ENCODE measurements around the gene GPR149. TPM values are rescaled to one million over a fixed set of nuclear protein-coding genes. Genes with fewer than 3 reads are reported as not detected.

Gene GPR149
- polyA plus RNA-seq, 1 donor from 2014 or later, result not detected

DNA sequence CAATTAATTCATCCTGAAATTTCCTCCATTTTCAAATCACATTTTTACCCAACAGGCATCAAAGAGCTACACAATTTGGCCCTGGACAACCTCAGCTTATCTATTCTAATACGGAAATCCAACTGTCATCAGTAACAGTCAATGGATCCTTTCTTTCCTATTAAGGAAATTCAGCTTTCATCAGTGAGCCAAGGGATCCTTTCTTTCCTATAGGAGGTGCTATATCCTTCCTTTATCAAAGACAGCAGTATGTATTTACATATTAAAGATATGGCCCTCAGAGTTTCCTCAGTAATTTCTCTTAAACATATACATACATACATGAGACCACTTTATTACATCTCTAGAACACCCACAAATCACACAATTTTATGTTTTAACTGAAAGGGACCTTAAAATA, 115.8 kb downstream of the GPR149 start:
- H3K4me1 Mint-ChIP-seq, result peaks cover 1 to 14% (median 6%) of the 10 kb centered on the region in 3 donors
- H3K4me3 Mint-ChIP-seq, result no peak overlapping the region
- H3K27ac Mint-ChIP-seq, result peak overlapping the region in 1 of 3 donors; percentile 44
- H3K36me3 Mint-ChIP-seq, result peaks cover 9% of the 10 kb centered on the region
- no peaks in the 10 kb centered on the region for H3K27me3 Mint-ChIP-seq
- no peaks in the 10 kb centered on the region for H3K9me3 Mint-ChIP-seq

- H3K27ac Mint-ChIP-seq, result no peak overlapping the region
- H3K27me3 Mint-ChIP-seq, result no peaks in the 10 kb centered on the region
- peaks cover 5 to 17% (median 6%) of the 10 kb centered on the region in 3 donors for H3K4me1 Mint-ChIP-seq
- no peaks in the 10 kb centered on the region for H3K9me3 Mint-ChIP-seq
- no peak overlapping the region for H3K4me3 Mint-ChIP-seq
- H3K36me3 Mint-ChIP-seq, result peaks cover 9% of the 10 kb centered on the region
Observed at GRCh38 chr3:154310840-154311239, 119.2 kb downstream of the GPR149 start.

GRCh38 chr3:154307363-154307762, 122.6 kb downstream of the GPR149 start:
- Mint-ChIP-seq H3K27me3 (no peaks in the 10 kb centered on the region), H3K9me3 (no peaks in the 10 kb centered on the region), H3K4me1 (peaks cover 8 to 11% (median 9%) of the 10 kb centered on the region in 3 donors), H3K36me3 (no peaks in the 10 kb centered on the region), H3K4me3 (no peak overlapping the region), H3K27ac (no peak overlapping the region)

GRCh38 chr3:154304936-154305335, 125.1 kb downstream of the GPR149 start:
- H3K36me3 Mint-ChIP-seq, result no peaks in the 10 kb centered on the region
- H3K4me3 Mint-ChIP-seq, result no peak overlapping the region
- H3K27me3 Mint-ChIP-seq, result no peaks in the 10 kb centered on the region
- H3K4me1 Mint-ChIP-seq, result peaks cover 8 to 11% (median 10%) of the 10 kb centered on the region in 3 donors
- peak overlapping the region in 1 of 3 donors; percentile 35 for H3K27ac Mint-ChIP-seq
- no peaks in the 10 kb centered on the region for H3K9me3 Mint-ChIP-seq

GRCh38 chr3:154304116-154304786, 125.7 kb downstream of the GPR149 start:
- Mint-ChIP-seq H3K9me3 (no peaks in the 10 kb centered on the region), H3K4me3 (no peak overlapping the region), H3K27me3 (no peaks in the 10 kb centered on the region), H3K4me1 (peaks cover 7 to 11% (median 9%) of the 10 kb centered on the region in 3 donors), H3K36me3 (no peaks in the 10 kb centered on the region), H3K27ac (no peak overlapping the region)

GRCh38 chr3:154301561-154301960, 128.4 kb downstream of the GPR149 start:
- Mint-ChIP-seq H3K4me1 (peaks cover 0 to 4% (median 3%) of the 10 kb centered on the region in 3 donors), H3K4me3 (no peak overlapping the region), H3K27ac (no peak overlapping the region), H3K36me3 (no peaks in the 10 kb centered on the region), H3K9me3 (no peaks in the 10 kb centered on the region), H3K27me3 (no peaks in the 10 kb centered on the region)

- Mint-ChIP-seq H3K36me3 (peaks cover 7% of the 10 kb centered on the region), H3K27ac (peak overlapping the region in 1 of 3 donors; percentile 59), H3K9me3 (no peaks in the 10 kb centered on the region), H3K4me1 (peaks cover 0 to 6% (median 0%) of the 10 kb centered on the region in 3 donors), H3K4me3 (no peak overlapping the region), H3K27me3 (no peaks in the 10 kb centered on the region)
Observed at GRCh38 chr3:154294016-154294415, 136.0 kb downstream of the GPR149 start.

DNA sequence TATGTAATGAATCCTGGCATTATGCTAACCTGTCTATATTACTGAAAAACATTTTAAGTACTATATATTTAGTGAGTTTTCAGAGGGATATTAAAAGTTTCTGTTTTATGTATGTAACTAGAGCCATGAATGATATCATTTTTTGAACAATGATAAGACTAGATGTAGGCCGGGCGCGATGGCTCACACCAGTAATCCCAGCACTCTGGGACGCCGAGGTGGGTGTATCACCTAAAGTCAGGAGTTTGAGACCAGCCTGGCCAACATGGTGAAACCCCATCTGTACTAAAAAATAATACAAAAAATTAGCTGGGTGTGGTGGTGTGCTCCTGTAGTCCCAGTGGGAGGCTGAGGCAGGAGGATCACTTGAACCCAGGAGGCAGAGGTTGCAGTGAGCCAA, 139.8 kb downstream of the GPR149 start:
- H3K36me3 Mint-ChIP-seq, result peaks cover 9% of the 10 kb centered on the region
- peaks cover 1 to 7% (median 6%) of the 10 kb centered on the region in 3 donors for H3K4me1 Mint-ChIP-seq
- H3K9me3 Mint-ChIP-seq, result no peaks in the 10 kb centered on the region
- no peak overlapping the region for H3K4me3 Mint-ChIP-seq
- no peak overlapping the region for H3K27ac Mint-ChIP-seq
- no peaks in the 10 kb centered on the region for H3K27me3 Mint-ChIP-seq

Other genes with a start within 250 kb of the GPR149 start
- gene DHX36, start 105.7 kb downstream of the GPR149 start, polyA plus RNA-seq, result 15.4 TPM